HUES48 (cell line): ENCODE measurements around the gene KRTAP2-1.

Experiments used
- H3K27ac ChIP-seq: one replicate; pipeline ENCODE4 v1.7.0; 2013; ENCODE audit warnings: low read depth, low read length, inconsistent platforms
- H3K27me3 ChIP-seq: 2 replicates; pipeline ENCODE4 v1.6.1; 2013; ENCODE audit warnings: mild to moderate bottlenecking, low read length; ENCODE audit not compliant: control insufficient read depth, insufficient read depth
- H3K36me3 ChIP-seq: 2 replicates; pipeline ENCODE4 v1.6.1; 2013; ENCODE audit warnings: low read length; ENCODE audit not compliant: control insufficient read depth, insufficient read depth
- H3K4me1 ChIP-seq: 2 replicates; pipeline ENCODE4 v1.6.1; 2013; ENCODE audit warnings: mild to moderate bottlenecking, low read length; ENCODE audit not compliant: control insufficient read depth, insufficient read depth
- H3K4me3 ChIP-seq: 2 replicates; pipeline ENCODE4 v1.5.1; 2013; ENCODE audit warnings: mild to moderate bottlenecking, low read depth, low read length
- H3K9ac ChIP-seq: 2 replicates; pipeline ENCODE4 v1.6.1; 2013; ENCODE audit warnings: mild to moderate bottlenecking, low read depth, low read length, moderate library complexity
- H3K9me3 ChIP-seq: 2 replicates; pipeline ENCODE4 v1.6.1; 2013; ENCODE audit warnings: low read length; ENCODE audit not compliant: control insufficient read depth, insufficient read depth

KRTAP2-1 gene

GRCh38 chr17:40996829-40997228 lies 50.3 kb downstream of the KRTAP2-1 start:
- no peaks in the 10 kb centered on the region for H3K9me3 ChIP-seq
- no peak overlapping the region for H3K27ac ChIP-seq
- no peak overlapping the region for H3K4me3 ChIP-seq
- no peaks in the 10 kb centered on the region for H3K4me1 ChIP-seq
- H3K27me3 ChIP-seq: no peaks in the 10 kb centered on the region
- no peaks in the 10 kb centered on the region for H3K36me3 ChIP-seq
- no peak overlapping the region for H3K9ac ChIP-seq
